HepG2 (cell line): ENCODE data around the gene ASXL1. TPM values are rescaled to one million over a fixed set of nuclear protein-coding genes. Genes with fewer than 3 reads are reported as not detected.

Experiments used
- ISX ChIP-seq: sonication (generic); formaldehyde crosslinking; conservative IDR thresholded peaks from 2 replicates; pipeline ENCODE4 v1.5.0; 2020; ENCODE audit warnings: missing genetic modification reagents
- KDM5A ChIP-seq: fragments of 200-600 bp; sonication (generic); IDR thresholded peaks from 2 replicates; pipeline ENCODE4 v1.7.0; 2018; ENCODE audit warnings: antibody characterized with exemption, mild to moderate bottlenecking, low read length, borderline replicate concordance
- MAFK ChIP-seq, 2 experiments: IDR thresholded peaks in 1 of 2; conservative IDR thresholded peaks in 1 of 2; 2 replicates each; pipeline ENCODE4 v1.6.1; 2011; ENCODE audit warnings: improper control_type of control experiment in 2 of 2, low read length in 2 of 2
- XBP1 ChIP-seq: sonication (generic); formaldehyde crosslinking; IDR thresholded peaks from 2 replicates; pipeline ENCODE4 v1.5.0; 2020; ENCODE audit warnings: missing genetic modification reagents
- ZNF30 ChIP-seq: sonication (generic); formaldehyde crosslinking; IDR thresholded peaks from 2 replicates; pipeline ENCODE4 v1.5.0; 2020; ENCODE audit warnings: mild to moderate bottlenecking, missing genetic modification reagents
- polyA plus RNA-seq, 8 experiments: library from polyadenylated mRNA; depleted of rRNA in 3 of 8; stranded (reverse) in 7 of 8; unstranded in 1 of 8; fragments of >200 nt; fragmentation: Illumina TruSeq in 4 of 8; extraction: Trizol in 4 of 8; gene quantifications; 2 replicates each; pipeline versions ENCODE4 v1.2.1 to v1.2.3, GENCODE V29; 2011 to 2016; ENCODE audit warnings: low read depth in 4 of 8, missing spikeins in 1 of 8, mixed read lengths in 1 of 8; ENCODE audit not compliant: insufficient read depth in 1 of 8
- total RNA-seq, 5 experiments: library from RNA; depleted of rRNA; stranded (reverse); fragments of >200 nt; fragmentation: Illumina TruSeq; extraction: Trizol; gene quantifications; 2 replicates each; pipeline ENCODE4 v1.2.3, GENCODE V29; 2016; ENCODE audit warnings: low read depth in 1 of 5
- TF ChIP-seq, protein P1 (sequence below): IDR thresholded peaks from 2 replicates; pipeline ENCODE4 v1.6.1; 2016; ENCODE audit warnings: control low read depth
- TF ChIP-seq, protein P2 (sequence below): sonication (generic); formaldehyde crosslinking; conservative IDR thresholded peaks from 2 replicates; pipeline ENCODE4 v1.8.0; 2022; ENCODE audit warnings: mild to moderate bottlenecking, moderate library complexity, missing genetic modification reagents
- TF ChIP-seq, protein P3 (sequence below): sonication (generic); formaldehyde crosslinking; IDR thresholded peaks from 2 replicates; pipeline ENCODE4 v1.5.0; 2020; ENCODE audit warnings: mild to moderate bottlenecking, missing genetic modification reagents
- TF ChIP-seq, protein P4 (sequence below): sonication (generic); formaldehyde crosslinking; IDR thresholded peaks from 2 replicates; pipeline ENCODE4 v1.4.0; 2020; ENCODE audit warnings: mild to moderate bottlenecking, missing genetic modification reagents
- TF ChIP-seq, protein P5 (sequence below): sonication (generic); formaldehyde crosslinking; IDR thresholded peaks from 2 replicates; pipeline ENCODE4 v1.4.0; 2020; ENCODE audit warnings: mild to moderate bottlenecking, missing genetic modification reagents, borderline replicate concordance

ASXL1 gene
- total and polyA plus RNA-seq, 2 of the 13 experiments (the other 11 are each of a cell fraction or from before 2014, with no cell fraction given) = 62.1 to 74.8 TPM

DNA sequence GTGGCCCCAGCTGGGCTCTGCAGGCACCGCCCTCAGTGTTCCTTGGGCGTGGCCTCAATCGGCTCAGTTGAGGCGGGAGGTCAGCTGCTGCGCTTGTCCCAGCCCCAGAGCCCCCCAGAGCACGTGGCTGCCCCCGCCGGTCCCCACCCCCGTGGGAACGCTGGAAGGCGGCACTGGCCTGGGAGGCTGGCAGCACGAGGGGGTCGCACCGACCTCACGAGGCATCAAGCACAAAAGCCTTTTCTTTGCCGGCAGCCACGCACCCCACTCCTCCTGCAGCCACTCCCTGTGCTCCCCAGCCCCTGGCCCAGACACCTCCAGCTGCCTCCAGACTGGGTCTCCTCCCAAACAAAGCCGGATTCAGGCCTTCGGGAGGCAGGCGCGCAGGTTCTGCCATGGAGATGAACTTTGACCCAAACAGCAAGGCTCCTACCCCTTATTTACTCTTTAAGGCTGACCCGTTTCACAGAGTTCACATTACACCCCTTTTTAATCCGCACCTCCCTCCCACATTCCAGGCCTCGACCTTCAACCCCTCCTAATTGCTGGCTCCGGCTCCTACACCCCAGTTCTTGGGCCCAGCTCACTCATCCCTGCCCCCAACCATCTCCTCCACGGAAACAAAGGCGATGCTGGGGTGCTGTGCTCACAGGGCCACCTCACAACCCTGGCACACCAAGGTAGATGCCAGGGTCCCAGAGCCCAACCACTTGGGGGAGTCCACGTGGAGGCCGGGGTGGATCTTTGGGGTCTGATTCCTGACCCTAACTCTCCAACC lies 115.3 kb downstream of the ASXL1 start (continued):
- TF ChIP-seq, protein P1, sequence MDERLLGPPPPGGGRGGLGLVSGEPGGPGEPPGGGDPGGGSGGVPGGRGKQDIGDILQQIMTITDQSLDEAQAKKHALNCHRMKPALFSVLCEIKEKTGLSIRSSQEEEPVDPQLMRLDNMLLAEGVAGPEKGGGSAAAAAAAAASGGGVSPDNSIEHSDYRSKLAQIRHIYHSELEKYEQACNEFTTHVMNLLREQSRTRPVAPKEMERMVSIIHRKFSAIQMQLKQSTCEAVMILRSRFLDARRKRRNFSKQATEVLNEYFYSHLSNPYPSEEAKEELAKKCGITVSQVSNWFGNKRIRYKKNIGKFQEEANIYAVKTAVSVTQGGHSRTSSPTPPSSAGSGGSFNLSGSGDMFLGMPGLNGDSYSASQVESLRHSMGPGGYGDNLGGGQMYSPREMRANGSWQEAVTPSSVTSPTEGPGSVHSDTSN (CRISPR knock-in tag) = no peak
- no peak for TF ChIP-seq MAFK (conservative IDR thresholded peaks at IDR 0.05 in 1 of 2, IDR thresholded peaks at IDR 0.05 in 1 of 2; ENCODE audit: low read length in 2 of 2)
- TF ChIP-seq XBP1 (CRISPR knock-in tag) = no peak
- no peak for TF ChIP-seq ZNF30 (CRISPR knock-in tag)
- no peak for TF ChIP-seq ISX
- TF ChIP-seq, protein P2, sequence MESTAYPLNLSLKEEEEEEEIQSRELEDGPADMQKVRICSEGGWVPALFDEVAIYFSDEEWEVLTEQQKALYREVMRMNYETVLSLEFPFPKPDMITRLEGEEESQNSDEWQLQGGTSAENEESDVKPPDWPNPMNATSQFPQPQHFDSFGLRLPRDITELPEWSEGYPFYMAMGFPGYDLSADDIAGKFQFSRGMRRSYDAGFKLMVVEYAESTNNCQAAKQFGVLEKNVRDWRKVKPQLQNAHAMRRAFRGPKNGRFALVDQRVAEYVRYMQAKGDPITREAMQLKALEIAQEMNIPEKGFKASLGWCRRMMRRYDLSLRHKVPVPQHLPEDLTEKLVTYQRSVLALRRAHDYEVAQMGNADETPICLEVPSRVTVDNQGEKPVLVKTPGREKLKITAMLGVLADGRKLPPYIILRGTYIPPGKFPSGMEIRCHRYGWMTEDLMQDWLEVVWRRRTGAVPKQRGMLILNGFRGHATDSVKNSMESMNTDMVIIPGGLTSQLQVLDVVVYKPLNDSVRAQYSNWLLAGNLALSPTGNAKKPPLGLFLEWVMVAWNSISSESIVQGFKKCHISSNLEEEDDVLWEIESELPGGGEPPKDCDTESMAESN (CRISPR knock-in tag) = 0 out of 2 replicates have a peak, but pooled peaks have one; percentile 42
- TF ChIP-seq, protein P3, sequence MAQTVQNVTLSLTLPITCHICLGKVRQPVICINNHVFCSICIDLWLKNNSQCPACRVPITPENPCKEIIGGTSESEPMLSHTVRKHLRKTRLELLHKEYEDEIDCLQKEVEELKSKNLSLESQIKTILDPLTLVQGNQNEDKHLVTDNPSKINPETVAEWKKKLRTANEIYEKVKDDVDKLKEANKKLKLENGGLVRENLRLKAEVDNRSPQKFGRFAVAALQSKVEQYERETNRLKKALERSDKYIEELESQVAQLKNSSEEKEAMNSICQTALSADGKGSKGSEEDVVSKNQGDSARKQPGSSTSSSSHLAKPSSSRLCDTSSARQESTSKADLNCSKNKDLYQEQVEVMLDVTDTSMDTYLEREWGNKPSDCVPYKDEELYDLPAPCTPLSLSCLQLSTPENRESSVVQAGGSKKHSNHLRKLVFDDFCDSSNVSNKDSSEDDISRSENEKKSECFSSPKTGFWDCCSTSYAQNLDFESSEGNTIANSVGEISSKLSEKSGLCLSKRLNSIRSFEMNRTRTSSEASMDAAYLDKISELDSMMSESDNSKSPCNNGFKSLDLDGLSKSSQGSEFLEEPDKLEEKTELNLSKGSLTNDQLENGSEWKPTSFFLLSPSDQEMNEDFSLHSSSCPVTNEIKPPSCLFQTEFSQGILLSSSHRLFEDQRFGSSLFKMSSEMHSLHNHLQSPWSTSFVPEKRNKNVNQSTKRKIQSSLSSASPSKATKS (CRISPR knock-in tag) = no peak
- peak; percentile 25; the same call in 1 of the 2 replicates for TF ChIP-seq KDM5A
- TF ChIP-seq, protein P4, sequence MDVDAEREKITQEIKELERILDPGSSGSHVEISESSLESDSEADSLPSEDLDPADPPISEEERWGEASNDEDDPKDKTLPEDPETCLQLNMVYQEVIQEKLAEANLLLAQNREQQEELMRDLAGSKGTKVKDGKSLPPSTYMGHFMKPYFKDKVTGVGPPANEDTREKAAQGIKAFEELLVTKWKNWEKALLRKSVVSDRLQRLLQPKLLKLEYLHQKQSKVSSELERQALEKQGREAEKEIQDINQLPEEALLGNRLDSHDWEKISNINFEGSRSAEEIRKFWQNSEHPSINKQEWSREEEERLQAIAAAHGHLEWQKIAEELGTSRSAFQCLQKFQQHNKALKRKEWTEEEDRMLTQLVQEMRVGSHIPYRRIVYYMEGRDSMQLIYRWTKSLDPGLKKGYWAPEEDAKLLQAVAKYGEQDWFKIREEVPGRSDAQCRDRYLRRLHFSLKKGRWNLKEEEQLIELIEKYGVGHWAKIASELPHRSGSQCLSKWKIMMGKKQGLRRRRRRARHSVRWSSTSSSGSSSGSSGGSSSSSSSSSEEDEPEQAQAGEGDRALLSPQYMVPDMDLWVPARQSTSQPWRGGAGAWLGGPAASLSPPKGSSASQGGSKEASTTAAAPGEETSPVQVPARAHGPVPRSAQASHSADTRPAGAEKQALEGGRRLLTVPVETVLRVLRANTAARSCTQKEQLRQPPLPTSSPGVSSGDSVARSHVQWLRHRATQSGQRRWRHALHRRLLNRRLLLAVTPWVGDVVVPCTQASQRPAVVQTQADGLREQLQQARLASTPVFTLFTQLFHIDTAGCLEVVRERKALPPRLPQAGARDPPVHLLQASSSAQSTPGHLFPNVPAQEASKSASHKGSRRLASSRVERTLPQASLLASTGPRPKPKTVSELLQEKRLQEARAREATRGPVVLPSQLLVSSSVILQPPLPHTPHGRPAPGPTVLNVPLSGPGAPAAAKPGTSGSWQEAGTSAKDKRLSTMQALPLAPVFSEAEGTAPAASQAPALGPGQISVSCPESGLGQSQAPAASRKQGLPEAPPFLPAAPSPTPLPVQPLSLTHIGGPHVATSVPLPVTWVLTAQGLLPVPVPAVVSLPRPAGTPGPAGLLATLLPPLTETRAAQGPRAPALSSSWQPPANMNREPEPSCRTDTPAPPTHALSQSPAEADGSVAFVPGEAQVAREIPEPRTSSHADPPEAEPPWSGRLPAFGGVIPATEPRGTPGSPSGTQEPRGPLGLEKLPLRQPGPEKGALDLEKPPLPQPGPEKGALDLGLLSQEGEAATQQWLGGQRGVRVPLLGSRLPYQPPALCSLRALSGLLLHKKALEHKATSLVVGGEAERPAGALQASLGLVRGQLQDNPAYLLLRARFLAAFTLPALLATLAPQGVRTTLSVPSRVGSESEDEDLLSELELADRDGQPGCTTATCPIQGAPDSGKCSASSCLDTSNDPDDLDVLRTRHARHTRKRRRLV = no peak; the same call in 1 of the 2 replicates
- TF ChIP-seq, protein P5, sequence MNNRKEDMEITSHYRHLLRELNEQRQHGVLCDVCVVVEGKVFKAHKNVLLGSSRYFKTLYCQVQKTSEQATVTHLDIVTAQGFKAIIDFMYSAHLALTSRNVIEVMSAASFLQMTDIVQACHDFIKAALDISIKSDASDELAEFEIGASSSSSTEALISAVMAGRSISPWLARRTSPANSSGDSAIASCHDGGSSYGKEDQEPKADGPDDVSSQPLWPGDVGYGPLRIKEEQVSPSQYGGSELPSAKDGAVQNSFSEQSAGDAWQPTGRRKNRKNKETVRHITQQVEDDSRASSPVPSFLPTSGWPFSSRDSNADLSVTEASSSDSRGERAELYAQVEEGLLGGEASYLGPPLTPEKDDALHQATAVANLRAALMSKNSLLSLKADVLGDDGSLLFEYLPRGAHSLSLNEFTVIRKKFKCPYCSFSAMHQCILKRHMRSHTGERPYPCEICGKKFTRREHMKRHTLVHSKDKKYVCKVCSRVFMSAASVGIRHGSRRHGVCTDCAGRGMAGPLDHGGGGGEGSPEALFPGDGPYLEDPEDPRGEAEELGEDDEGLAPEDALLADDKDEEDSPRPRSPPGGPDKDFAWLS (CRISPR knock-in tag) = peak; percentile 91; the same call in 1 of the 2 replicates
